Measurements from ENCODE around the gene GSG1.
"Not testable (repeated sequence)": the region's sequence is repeated elsewhere in the genome, so short reads cannot be mapped to it uniquely, and the experiment has no call there.

Gene GSG1

GRCh38 chr12:13062669-13063068 is 40.8 kb downstream of the GSG1 start:
- DNase-seq (ENCODE audit: low spot score) (no peak), FAIRE-seq (no peak)

GRCh38 chr12:13061377-13061776 is 42.1 kb downstream of the GSG1 start:
- DNase-seq (ENCODE audit: low spot score) (no peak), FAIRE-seq (no peak)

DNA sequence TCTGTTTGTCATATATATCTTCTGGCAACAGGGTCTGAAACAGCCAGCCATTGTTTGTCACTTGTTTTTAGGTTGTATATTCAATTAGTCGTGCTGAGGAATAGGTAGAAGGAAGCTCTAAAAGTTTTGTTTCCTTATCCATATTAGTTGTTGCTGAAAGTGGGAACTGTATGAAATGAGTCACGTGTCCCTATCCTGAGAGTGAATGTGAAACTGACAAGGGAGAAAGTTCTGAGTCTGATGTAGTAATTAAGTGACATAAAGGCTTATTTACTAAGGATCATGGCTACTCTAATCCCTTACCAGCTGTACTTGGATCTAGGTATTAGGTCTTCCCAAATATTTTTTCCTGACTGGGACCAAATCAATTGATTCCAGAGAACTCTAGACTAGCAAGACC is 42.9 kb downstream of the GSG1 start:
- DNase-seq (ENCODE audit: low spot score) (no peak), FAIRE-seq (no peak)

- not testable (repeated sequence) for FAIRE-seq
Observed at GRCh38 chr12:13053617-13054016, 49.9 kb downstream of the GSG1 start.

DNA sequence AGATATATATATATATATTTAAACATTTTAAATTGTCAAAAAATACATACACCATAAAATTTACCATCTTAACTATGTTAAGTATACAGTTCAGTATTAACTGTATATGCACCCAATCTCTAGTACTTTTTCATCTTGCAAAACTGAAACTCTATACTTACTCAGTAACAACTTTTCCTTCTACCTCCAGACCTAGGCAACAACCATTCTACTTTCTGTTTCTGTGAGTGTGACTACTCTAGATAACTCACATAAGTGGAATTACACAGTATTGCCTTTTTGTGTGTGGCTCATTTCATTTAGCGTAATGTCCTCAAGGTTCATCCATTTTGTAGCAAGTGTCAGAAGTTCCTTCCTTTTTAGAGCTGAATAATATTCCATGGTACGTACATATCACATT is 51.0 kb downstream of the GSG1 start:
- DNase-seq (ENCODE audit: low spot score) (no peak), FAIRE-seq (no peak)

More at GRCh38 chr12:13053617-13054016, 49.9 kb downstream of the GSG1 start:
- not testable (repeated sequence) for DNase-seq (ENCODE audit: low spot score)

GRCh38 chr12:13049816-13050215 is 53.7 kb downstream of the GSG1 start:
- DNase-seq (ENCODE audit: low spot score) (no peak), FAIRE-seq (no peak)

DNA sequence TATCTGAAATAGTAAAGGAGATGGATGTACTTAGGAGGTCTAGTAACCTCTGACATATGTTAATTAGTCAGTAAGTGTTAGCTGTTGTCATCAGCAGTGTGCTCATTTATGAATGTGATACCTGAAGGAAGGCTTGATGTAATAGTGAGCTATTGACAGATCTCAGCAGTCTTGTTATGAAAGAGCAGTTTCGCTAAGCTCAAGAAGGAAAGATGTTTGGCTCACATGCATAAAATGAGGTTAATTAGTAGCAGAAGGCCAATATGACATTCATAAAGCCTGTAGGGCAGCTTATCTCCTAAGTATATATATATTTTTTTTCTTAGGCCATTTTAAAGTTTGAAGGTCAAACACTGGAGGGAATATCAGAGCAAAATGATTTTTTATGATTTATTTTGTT is 56.5 kb downstream of the GSG1 start:
- DNase-seq (ENCODE audit: low spot score) (no peak), FAIRE-seq (no peak)

- DNase-seq (ENCODE audit: low spot score) = no peak
- no peak for FAIRE-seq
Observed at GRCh38 chr12:13045816-13046215, 57.7 kb downstream of the GSG1 start.

GRCh38 chr12:13044906-13045299 is 58.6 kb downstream of the GSG1 start:
- no peak for FAIRE-seq
- no peak for DNase-seq (ENCODE audit: low spot score)

- DNase-seq (ENCODE audit: low spot score) (no peak), FAIRE-seq (no peak)
Observed at GRCh38 chr12:13044002-13044905, 59.2 kb downstream of the GSG1 start, which contains the start of gene FAM234B. FAM234B (plus strand) TSS chr12:13044381; CDS start chr12:13044404, 23 bp downstream.

GRCh38 chr12:13042666-13043230 is 60.7 kb downstream of the GSG1 start:
- FAIRE-seq (no peak), DNase-seq (ENCODE audit: low spot score) (no peak)

- DNase-seq (ENCODE audit: low spot score) (no peak), FAIRE-seq (no peak)
Observed at GRCh38 chr12:13041224-13041623, 62.2 kb downstream of the GSG1 start.

DNA sequence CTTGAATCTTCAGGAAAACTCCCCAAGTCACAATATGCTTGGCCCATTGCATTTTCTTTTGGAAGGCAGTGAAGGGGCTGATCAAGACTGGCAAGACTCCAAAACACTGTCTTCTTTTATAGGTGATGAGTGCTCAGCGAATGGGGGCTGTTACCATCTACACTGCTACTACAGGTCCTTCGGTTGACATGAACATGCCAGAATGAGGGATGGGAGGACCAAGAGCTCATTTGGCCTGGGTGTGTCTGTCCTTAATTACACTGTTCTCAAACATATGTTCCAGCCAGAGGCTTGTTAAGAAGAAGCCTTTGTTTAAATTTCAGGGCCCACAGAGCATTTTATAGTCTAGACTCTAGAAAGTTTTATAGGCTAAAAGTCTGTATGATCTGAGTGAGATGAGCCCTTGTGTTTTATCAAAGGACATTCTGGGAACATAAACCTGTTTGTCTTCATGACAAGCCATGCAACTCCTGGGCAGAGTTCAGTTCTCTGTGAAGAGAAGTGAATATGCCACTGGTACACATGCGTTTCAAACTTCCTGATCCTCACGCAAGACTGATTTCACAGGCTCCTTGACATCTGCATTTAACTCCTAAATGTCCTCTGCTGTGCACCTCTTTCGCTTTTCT is 64.0 kb downstream of the GSG1 start:
- FAIRE-seq (no peak), DNase-seq (ENCODE audit: low spot score) (no peak)

- DNase-seq (ENCODE audit: low spot score) (no peak), FAIRE-seq (no peak)
Observed at GRCh38 chr12:13038491-13039161, 64.8 kb downstream of the GSG1 start.

GRCh38 chr12:13036881-13037280 is 66.6 kb downstream of the GSG1 start:
- FAIRE-seq (no peak), DNase-seq (ENCODE audit: low spot score) (no peak)

GRCh38 chr12:13035335-13035734 is 68.1 kb downstream of the GSG1 start:
- FAIRE-seq; DNase-seq (ENCODE audit: low spot score): not testable (repeated sequence)

Measured in RCC 7860 (cell line).